Neural progenitor cell (in vitro differentiated cells): ENCODE data around the gene SLC35F4. TPM values are rescaled to one million over a fixed set of nuclear protein-coding genes. Genes with fewer than 3 reads are reported as not detected.
A peak's percentile ranks its signal among the peaks of the same experiment; 100 is the strongest.

Source experiments
- DNase-seq: peaks from one replicate; pipeline ENCODE4 v3.0.0-alpha.2; 2016; ENCODE audit warnings: low spot score
- H2AFZ ChIP-seq: fragments of 200-600 bp; sonication (generic); replicated peaks from 2 replicates; pipeline ENCODE4 v1.6.1; 2016; ENCODE audit warnings: antibody characterized with exemption
- H3F3A ChIP-seq: fragments of 200-600 bp; sonication (generic); 2 replicates; pipeline ENCODE4 v1.6.1; 2016; ENCODE audit warnings: antibody characterized with exemption, low read depth
- H3K27ac ChIP-seq: fragments of 200-600 bp; sonication (generic); 2 replicates; pipeline ENCODE4 v1.5.1; 2016; ENCODE audit warnings: mild to moderate bottlenecking
- H3K27me3 ChIP-seq: fragments of 200-600 bp; sonication (generic); 2 replicates; pipeline ENCODE4 v1.6.1; 2016; ENCODE audit warnings: mild to moderate bottlenecking, moderate library complexity
- H3K36me3 ChIP-seq: fragments of 200-600 bp; sonication (generic); 2 replicates; pipeline ENCODE4 v1.5.1; 2016
- H3K4me1 ChIP-seq: fragments of 200-600 bp; sonication (generic); 2 replicates; pipeline ENCODE4 v1.6.1; 2016; ENCODE audit warnings: mixed run types
- H3K4me2 ChIP-seq: fragments of 200-600 bp; sonication (generic); 2 replicates; pipeline ENCODE4 v1.6.1; 2016
- H3K4me3 ChIP-seq: fragments of 200-600 bp; sonication (generic); 2 replicates; pipeline ENCODE4 v1.5.1; 2016
- H3K79me2 ChIP-seq: fragments of 200-600 bp; sonication (generic); 2 replicates; pipeline ENCODE4 v1.6.1; 2016; ENCODE audit warnings: low read depth
- H3K9ac ChIP-seq: fragments of 200-600 bp; sonication (generic); 2 replicates; pipeline ENCODE4 v1.6.1; 2016
- H3K9me3 ChIP-seq: fragments of 200-600 bp; sonication (generic); 2 replicates; pipeline ENCODE4 v1.5.1; 2016; ENCODE audit warnings: low read depth
- H4K20me1 ChIP-seq: fragments of 200-600 bp; sonication (generic); 2 replicates; pipeline ENCODE4 v1.6.1; 2016; ENCODE audit warnings: low read depth
- H3K27ac Mint-ChIP-seq: 3 replicates; pipeline ENCODE4 v1.8.0; 2021; ENCODE audit warnings: mixed read lengths
- H3K27me3 Mint-ChIP-seq: 2 replicates; pipeline ENCODE4 v1.8.0; 2022; ENCODE audit warnings: low read depth, mild to moderate bottlenecking, inconsistent platforms, moderate library complexity, mixed read lengths; ENCODE audit not compliant: insufficient read depth
- H3K36me3 Mint-ChIP-seq: 3 replicates; pipeline ENCODE4 v1.8.0; 2021; ENCODE audit warnings: mixed read lengths
- H3K4me1 Mint-ChIP-seq: 3 replicates; pipeline ENCODE4 v1.8.0; 2021; ENCODE audit warnings: mixed read lengths
- H3K4me3 Mint-ChIP-seq: 3 replicates; pipeline ENCODE4 v1.8.0; 2021; ENCODE audit warnings: mild to moderate bottlenecking, moderate library complexity, mixed read lengths
- H3K9me3 Mint-ChIP-seq: 3 replicates; pipeline ENCODE4 v1.8.0; 2020; ENCODE audit warnings: mixed read lengths
- EZH2 ChIP-seq: fragments of 200-600 bp; sonication (generic); IDR thresholded peaks from 2 replicates; pipeline ENCODE4 v1.6.1; 2017; ENCODE audit warnings: antibody characterized with exemption, mild to moderate bottlenecking, moderate library complexity
- EZH2phosphoT487 ChIP-seq: fragments of 200-600 bp; sonication (generic); IDR thresholded peaks from 2 replicates; pipeline ENCODE4 v1.6.1; 2017; ENCODE audit warnings: antibody characterized with exemption
- total RNA-seq: library from RNA; depleted of rRNA; stranded (reverse); fragments of >200 nt; gene quantifications from 2 replicates; pipeline ENCODE4 v1.2.3, GENCODE V29; 2015; ENCODE audit warnings: low replicate concordance
- TF ChIP-seq, protein P1 (sequence below): fragments of 200-600 bp; sonication (generic); IDR thresholded peaks from 2 replicates; pipeline ENCODE4 v1.5.1; 2017; ENCODE audit warnings: antibody characterized with exemption, mild to moderate bottlenecking

Gene SLC35F4
- total RNA-seq, 1 donor from 2014 or later: not detected

DNA sequence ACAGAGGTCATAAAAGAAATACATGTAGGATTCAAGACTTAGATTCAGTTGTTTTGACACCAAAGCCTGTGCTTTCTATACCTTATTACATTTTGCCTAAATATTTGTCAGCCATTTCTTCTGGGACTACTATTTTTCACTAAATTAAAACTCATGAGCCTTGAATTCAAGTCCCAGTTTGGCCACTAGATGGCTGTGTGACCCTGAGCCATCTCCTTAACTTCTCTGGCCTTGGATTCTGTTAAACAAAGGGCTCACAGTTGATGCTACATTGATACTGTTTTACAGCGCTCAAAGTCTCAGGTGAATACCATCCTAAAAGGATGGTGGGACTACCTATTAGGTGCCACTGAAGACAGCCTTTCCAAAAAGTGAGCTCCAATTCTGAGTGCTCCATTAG is 332.7 kb downstream of the SLC35F4 start:
- Mint-ChIP-seq H3K27me3 (peaks cover 4% of the 10 kb centered on the region), H3K4me3 (no peak overlapping the region), H3K36me3 (no peaks in the 10 kb centered on the region), H3K9me3 (peaks cover 3% of the 10 kb centered on the region), H3K4me1 (peaks cover 5% of the 10 kb centered on the region), H3K27ac (no peak overlapping the region)
- no peak overlapping the region for H3K27ac ChIP-seq
- H3K9ac ChIP-seq: no peak overlapping the region
- no peaks in the 10 kb centered on the region for H3K27me3 ChIP-seq
- no peaks in the 10 kb centered on the region for H3K9me3 ChIP-seq
- TF ChIP-seq EZH2 (no peak), EZH2phosphoT487 (no peak)
- TF ChIP-seq, protein P1, sequence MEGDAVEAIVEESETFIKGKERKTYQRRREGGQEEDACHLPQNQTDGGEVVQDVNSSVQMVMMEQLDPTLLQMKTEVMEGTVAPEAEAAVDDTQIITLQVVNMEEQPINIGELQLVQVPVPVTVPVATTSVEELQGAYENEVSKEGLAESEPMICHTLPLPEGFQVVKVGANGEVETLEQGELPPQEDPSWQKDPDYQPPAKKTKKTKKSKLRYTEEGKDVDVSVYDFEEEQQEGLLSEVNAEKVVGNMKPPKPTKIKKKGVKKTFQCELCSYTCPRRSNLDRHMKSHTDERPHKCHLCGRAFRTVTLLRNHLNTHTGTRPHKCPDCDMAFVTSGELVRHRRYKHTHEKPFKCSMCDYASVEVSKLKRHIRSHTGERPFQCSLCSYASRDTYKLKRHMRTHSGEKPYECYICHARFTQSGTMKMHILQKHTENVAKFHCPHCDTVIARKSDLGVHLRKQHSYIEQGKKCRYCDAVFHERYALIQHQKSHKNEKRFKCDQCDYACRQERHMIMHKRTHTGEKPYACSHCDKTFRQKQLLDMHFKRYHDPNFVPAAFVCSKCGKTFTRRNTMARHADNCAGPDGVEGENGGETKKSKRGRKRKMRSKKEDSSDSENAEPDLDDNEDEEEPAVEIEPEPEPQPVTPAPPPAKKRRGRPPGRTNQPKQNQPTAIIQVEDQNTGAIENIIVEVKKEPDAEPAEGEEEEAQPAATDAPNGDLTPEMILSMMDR: peak; percentile 69
- H3K4me3 ChIP-seq: no peak overlapping the region
- no peak overlapping the region for H3K4me2 ChIP-seq
- no peaks in the 10 kb centered on the region for H3K79me2 ChIP-seq
- H3K4me1 ChIP-seq: no peaks in the 10 kb centered on the region
- peak; percentile 61 for DNase-seq
- H4K20me1 ChIP-seq: no peaks in the 10 kb centered on the region
- H3F3A ChIP-seq: no peaks in the 10 kb centered on the region
- H3K36me3 ChIP-seq: no peaks in the 10 kb centered on the region
- no peak overlapping the region for H2AFZ ChIP-seq

DNA sequence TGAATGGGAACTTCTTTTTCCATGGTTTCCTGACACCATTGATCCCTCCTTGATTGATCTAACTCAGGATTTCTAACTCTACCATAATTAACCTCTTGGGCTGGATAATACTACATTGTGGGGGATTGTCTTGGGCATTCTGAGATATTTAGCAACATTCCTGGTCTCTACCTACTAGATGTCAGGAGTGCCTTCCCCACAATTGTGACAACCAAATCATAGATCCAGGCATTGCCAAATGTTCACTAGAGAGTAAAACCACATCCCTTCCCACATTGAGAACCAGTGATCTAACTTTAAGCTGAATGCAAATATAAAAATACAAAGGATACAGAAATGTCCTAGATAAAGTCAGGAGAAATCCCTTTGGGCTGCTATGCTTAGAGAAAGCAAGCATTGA is 335.3 kb downstream of the SLC35F4 start:
- Mint-ChIP-seq H3K27ac (no peak overlapping the region), H3K27me3 (peaks cover 6% of the 10 kb centered on the region), H3K4me3 (no peak overlapping the region), H3K4me1 (peaks cover 5% of the 10 kb centered on the region), H3K36me3 (no peaks in the 10 kb centered on the region), H3K9me3 (peaks cover 12% of the 10 kb centered on the region)
- no peak overlapping the region for H3K4me2 ChIP-seq
- no peak for DNase-seq
- no peaks in the 10 kb centered on the region for H3K79me2 ChIP-seq
- H3K9ac ChIP-seq: no peak overlapping the region
- H3K27me3 ChIP-seq: no peaks in the 10 kb centered on the region
- no peaks in the 10 kb centered on the region for H4K20me1 ChIP-seq
- no peak overlapping the region for H3K4me3 ChIP-seq
- TF ChIP-seq EZH2 (no peak), EZH2phosphoT487 (no peak)
- TF ChIP-seq, protein P1: no peak
- no peaks in the 10 kb centered on the region for H3K9me3 ChIP-seq
- H3F3A ChIP-seq: no peaks in the 10 kb centered on the region
- H2AFZ ChIP-seq: no peak overlapping the region
- H3K27ac ChIP-seq: no peak overlapping the region
- H3K4me1 ChIP-seq: no peaks in the 10 kb centered on the region
- no peaks in the 10 kb centered on the region for H3K36me3 ChIP-seq

DNA sequence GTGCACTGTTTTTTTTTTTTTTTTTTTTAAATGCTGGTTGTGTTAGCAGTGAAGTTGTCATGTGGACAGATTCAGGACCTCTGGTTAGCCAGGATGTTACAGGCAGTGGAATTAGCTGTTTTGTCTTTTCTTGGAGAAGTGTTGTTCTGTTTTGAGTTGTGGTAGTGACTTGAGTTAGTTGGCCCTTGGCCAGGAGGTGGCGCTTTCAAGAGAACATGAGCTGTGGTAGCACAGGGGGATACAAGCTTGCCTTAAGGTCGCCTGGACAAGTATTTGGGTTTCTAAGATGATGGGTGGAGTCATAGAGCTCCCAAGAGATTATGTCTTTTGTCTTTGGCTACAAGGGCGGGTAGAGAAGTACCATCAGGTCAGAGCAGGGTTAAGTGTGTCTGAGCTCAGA is 338.9 kb downstream of the SLC35F4 start:
- Mint-ChIP-seq H3K4me1 (peaks cover 2% of the 10 kb centered on the region), H3K27me3 (peaks cover 2% of the 10 kb centered on the region), H3K4me3 (no peak overlapping the region), H3K27ac (no peak overlapping the region), H3K9me3 (peaks cover 26% of the 10 kb centered on the region), H3K36me3 (no peaks in the 10 kb centered on the region)
- peaks cover 3% of the 10 kb centered on the region for H3K9me3 ChIP-seq
- H3K4me2 ChIP-seq: no peak overlapping the region
- peak; percentile 58 for DNase-seq
- H3K4me1 ChIP-seq: no peaks in the 10 kb centered on the region
- H4K20me1 ChIP-seq: no peaks in the 10 kb centered on the region
- H3K4me3 ChIP-seq: no peak overlapping the region
- no peaks in the 10 kb centered on the region for H3F3A ChIP-seq
- peak overlapping the region; percentile 64 for H2AFZ ChIP-seq
- H3K36me3 ChIP-seq: no peaks in the 10 kb centered on the region
- no peaks in the 10 kb centered on the region for H3K79me2 ChIP-seq
- H3K27me3 ChIP-seq: no peaks in the 10 kb centered on the region
- H3K27ac ChIP-seq: no peak overlapping the region
- TF ChIP-seq EZH2 (no peak), EZH2phosphoT487 (no peak)
- TF ChIP-seq, protein P1: peak; percentile 64
- no peak overlapping the region for H3K9ac ChIP-seq
